Measurements from ENCODE around the gene ARHGEF19. TPM values are rescaled to one million over a fixed set of nuclear protein-coding genes. Genes with fewer than 3 reads are reported as not detected.
"Not testable (repeated sequence)": the region's sequence is repeated elsewhere in the genome, so short reads cannot be mapped to it uniquely, and the experiment has no call there.

Gene ARHGEF19
- total RNA-seq, 1 experiment from 2014 or later, result 8.3 TPM

DNA sequence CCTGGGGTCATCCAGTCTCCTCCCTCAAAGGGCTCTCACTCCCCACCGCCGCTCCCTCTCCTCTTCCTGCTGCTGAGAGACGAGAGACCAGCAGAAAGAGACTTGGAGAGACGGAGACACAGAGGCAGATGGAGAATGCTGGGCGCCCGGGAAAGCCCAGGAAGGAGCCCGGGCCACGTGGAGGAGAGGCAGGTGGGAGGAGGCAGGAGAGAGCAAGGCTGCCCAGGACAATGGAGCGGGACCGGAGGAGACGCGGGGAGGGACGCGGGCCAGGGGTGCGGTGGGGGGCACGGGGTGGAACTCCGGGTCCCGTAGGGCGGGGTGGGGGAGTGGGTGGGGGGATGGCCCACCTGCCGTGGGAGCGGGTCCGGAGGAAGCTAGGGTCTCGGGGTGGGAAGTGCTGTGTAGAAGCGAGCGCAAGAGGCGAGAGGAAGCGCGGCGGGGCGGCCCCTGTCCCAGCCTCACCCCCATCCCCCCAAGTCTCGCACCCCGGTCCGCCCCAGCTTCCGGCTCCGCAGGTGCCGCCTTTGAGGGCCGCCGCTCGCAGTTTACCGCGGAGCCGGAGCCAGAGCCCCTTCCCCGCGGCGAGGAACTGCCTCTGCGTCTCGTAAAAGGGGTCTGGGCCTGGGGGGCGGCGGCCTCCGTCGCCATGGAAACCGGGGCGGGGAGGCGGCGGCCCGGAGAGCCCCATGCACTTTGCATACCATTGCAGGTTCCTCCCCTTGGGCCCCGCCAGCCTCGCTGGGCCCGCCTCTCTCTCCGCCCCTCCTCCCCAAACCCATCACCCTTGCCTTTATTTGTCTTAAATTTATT is 44.9 kb downstream of the ARHGEF19 start:
- DNase-seq (ENCODE audit: low read depth), result no peak

DNA sequence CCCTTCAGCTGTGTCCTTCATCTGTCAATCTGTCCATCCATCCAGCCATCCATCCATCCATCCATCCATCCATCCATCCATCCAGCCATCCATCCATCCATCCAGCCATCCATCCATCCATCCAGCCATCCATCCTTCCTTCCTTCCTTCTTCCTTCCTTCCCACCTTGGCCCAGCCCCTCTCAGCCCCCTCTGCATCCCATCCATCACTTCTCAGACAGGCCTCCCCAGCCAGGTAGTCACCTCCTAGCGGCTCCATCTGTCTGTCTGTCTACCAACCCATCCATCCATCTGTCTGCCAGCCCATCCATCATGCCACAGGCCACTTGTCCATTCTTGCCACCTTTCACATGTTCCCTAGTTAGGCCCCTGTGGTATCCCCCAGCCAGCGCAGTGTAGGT is 46.3 kb downstream of the ARHGEF19 start:
- no peak for DNase-seq (ENCODE audit: low read depth)

DNA sequence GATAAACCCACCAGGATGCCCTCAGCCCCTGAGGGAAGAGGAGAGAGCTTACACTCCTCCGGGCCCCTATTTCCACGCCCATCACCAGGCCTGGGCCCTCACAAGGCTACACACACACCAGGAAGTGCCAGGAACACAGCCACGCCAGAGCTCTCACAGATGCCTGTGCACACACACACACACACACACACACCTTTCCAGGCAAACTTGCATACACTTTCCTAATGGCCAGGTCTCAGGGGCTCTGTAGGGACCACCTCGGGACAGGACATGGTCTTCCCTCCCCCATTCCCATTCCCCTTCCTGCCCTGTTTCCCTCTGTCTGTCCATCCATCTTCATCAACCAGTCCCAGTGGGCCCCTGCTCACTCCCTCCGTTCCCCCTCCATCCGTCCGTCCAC is 46.9 kb downstream of the ARHGEF19 start:
- DNase-seq (ENCODE audit: low read depth), result no peak

DNA sequence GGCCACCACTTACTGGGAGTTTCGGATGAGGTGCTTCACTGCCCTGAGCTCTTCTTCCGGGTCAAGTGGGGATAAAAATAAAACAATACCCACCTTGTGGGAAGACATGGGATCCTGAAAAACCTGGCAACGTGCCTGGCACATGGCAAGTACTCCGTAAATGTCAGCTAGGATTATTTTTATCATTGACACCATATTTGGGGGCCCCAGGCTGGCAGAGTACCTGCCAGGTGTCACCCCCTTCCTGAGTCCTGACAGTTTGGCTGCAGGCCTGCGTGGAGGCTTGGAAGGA is 47.4 kb downstream of the ARHGEF19 start:
- no peak for DNase-seq (ENCODE audit: low read depth)

DNA sequence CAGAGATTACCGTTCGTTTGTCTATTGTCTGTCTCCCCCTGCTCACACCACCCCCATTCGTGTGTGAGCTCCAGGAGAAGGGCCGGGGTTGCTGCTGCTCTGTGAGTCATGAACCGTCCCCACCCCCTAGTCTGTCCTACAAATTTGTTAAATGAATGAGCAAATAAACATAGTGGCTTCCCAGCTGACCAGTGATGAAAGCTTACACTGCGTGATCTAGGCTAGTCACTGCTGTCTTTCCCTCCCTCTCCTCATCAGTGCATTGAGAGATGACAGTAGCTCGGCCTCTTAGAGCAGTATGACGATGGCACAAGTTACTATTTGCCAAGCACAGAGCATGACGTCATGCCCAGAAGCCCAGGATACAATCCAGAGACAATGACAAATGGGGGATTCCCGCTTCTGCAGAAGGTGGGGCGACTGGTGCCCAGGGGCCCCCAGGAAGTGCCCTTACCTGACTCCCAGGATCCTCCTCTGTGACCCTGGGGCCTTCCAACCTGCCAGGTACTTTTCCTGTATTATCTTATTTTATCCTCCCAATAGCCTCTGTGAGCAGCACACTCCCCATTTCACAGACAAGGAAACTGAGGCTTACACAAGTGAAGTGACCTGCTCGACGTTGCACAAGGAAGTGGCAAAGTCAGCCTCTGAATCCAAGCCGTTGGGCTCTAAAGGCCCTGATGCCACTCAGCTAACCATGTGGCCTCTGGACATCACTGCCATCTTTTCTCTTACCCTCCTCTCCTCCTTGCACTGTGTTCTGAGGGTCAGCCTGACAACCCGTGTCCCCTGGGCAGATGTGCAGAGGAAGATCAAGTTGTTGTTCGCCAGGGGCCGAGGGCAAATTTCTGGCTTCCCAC is 48.0 kb downstream of the ARHGEF19 start:
- DNase-seq (ENCODE audit: low read depth), result peak; percentile 96

DNA sequence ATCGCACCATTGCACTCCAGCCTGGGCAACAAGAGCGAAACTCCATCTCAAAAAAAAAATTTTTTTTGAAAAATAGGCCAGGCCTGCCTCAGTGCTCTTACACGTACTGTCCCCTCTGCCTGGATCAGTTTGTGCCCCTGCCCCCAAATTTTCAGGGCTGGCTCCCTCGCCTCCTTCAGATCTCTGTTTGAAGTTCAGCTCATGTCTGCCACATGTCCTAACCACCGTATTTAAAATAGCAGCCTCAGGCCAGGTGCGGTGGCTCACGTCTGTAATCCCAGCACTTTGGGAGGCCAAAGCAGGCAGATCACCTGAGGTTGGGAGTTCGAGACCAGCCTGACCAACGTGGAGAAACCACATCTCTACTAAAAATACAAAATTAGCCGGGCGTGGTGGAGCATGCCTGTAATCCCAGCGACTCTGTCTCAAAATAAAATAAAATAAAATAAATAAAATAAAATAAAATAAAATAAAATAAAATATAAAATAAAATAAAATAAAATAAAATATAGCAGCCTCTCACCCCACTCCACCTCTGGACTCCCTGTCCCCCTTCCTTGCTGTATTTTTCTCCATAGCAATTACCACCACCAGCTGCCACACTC is 48.7 kb downstream of the ARHGEF19 start:
- not testable (repeated sequence) for DNase-seq (ENCODE audit: low read depth)

DNA sequence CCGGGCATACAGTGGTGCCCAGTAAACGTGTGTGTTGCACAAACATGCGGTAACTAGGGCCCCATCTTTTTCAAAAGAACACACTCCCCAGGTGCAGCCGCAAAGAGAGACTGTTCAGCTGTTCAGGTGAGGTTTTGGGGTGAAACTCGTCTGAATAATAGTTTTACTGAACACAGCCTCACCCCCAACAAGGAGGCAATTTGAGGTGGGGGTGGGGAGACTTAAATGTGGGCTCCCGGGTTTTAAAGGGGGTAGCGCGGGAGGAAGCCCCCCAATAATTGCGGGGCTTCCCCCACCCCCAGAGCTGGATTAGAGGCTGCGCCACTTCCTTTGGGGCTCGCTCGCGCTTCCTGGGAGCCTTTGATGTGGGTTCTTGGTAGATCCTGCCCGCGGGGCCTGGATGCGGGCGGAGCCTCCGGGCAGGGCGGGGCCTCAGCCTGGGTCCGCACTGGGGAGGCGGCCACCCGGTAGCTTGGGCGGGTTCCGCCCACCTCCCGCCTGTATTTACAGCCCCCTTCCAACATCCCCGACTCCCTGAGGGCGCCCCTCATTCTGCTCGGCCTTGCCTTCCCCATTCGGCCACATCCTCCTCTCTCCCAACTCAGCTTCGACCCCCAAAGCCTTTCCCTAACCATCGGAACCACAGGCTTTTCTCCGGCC is 50.2 kb downstream of the ARHGEF19 start:
- no peak for DNase-seq (ENCODE audit: low read depth)

DNA sequence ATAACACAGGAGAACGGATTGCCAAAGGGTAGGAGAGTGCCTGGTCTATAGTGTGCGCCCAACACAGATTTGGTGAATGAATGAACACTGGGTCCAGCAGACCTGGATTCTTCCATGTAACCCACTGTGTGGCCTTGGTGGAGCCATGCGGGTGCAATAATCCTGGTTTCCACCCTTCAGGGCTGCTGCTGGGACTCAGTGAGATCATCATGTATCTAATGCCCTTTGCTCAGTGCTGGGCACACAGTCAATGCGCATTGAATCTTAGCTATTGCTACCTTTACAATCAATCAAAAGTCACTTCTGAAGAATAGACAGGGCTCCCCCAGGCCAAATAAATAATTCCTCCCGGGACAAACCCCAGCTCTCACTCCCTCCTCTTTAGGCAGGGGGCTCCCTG is 50.7 kb downstream of the ARHGEF19 start:
- no peak for DNase-seq (ENCODE audit: low read depth)

DNA sequence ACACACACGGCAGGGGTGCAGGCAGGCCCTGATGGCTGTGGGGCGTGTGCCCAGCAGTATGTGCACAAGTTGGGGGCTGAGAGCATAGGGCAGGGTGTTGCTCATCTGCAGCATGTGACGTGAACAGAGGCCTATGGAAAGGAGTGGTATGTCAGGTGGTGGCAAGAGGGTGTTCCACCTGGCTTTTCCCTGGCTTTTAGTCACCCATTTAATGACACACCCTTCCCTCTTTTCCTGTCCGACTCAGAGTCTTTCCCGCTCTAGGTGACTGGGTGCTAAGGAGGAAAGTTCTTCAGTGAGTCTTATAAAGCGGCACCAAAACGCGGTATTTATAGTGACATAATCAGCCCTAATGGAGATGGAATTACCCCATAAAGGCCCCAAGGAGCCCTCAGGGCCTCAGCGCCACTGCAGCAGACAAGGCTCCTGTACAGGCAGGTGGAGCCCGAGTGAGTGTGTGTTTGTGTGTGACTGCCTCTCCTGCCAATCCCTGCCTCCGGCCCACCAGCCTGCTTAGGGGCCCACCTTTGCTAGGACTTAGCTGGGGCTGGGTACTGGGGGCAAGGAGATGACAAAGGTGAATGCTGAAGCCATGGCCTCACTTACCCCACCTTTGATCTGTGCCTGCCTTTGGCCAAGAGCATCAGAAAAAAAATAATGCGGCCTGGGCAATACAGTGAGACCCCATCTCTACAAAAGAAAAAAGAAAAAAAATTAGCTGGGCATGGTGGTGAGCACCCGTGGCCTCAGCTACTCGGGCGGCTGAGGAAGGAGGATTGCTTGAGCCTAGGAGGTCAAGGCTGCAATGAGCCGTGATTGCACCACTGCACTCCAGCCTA is 53.2 kb downstream of the ARHGEF19 start:
- DNase-seq (ENCODE audit: low read depth), result no peak

DNA sequence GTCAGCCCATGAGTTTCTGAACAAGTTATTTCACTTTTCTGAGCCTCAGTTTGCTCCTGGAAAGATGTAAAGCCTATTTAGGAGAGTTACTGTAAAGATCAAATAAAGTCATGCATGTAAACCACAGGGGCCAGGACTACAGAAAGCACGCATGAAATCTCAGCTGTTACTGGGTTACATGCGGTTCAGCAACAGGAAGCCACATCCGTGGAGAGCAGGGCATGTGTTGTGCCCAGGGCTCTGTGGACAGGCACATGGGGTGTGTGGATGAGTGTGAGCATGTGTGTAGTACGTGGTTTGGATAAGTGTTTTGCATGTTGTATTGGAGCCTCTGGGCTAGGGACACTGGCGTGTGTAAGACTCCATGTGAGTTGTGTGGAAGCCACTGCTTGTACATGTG is 54.4 kb downstream of the ARHGEF19 start:
- peak; percentile 75 for DNase-seq (ENCODE audit: low read depth)

DNA sequence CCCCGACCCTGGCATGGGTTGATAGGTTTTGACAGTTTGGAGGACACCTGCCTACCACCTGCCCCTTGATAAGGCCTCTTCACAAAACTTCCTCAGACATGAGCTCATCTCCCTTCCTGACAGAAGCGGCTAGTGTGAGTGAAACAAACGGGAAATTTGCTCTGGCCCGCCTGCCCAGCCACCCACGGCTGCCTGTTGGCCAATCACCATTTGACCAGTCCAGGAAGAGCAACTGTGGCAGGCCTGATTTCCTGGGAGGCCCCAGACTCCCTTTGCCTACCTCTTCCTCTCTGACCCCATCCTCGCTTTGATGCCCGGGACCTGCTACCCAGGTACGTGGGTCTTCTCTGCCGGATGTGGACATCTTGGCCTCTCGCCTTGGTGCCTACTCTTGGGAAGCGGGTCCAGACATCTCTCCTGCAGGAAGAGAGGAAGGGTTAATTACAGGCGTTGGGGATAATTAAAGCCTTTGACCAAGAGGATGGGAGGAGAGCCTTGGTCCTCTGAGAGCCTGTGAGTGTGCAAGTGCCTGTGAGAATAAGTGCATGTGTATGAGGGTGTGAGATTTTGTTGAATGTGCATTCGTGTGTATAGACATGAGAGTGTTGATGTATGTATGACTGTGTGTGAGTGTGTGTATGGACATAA is 55.5 kb downstream of the ARHGEF19 start:
- peak; percentile 47 for DNase-seq (ENCODE audit: low read depth)

DNA sequence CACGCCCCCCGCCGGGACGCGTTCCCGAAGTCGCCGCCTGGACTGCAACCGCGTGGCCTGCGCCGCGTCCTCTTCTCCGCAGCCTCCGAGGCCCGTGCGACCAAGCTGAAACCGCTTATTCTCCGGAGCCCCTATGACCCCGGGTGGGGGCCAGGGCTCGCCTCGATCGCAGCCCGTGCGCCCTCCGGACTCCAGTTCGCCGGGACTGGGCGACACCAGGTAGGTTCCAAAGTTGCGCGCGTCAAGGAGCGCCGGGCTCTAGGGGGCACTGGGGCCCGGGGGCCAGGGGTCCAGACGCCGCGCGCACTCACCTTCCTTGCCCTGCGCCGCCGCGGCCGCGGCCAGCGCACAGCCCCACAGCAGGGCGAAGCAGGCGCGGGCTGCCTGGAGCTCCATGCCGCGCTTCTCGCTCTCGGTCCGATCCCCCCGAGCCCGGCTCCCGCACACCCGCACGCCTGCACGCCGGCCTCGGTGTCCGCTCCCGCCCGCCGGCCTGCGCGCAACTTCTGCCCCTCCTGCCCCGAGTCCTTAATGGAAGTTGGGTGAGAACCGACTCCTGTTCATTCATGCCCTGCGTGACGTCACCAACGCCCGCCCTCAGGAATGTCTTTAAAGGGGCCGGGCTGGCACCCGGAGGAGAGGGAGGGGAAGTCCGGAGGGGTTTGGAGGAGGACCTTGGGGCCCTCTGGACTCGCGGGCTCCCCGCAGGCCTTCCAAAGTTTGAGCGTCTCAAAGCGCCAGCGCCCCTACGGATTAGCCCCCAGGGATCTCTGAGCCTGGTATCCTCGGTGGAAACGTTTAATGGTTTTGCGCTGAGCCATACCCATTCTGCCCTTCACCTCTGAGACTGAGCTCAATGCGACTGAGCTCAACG is 56.7 kb downstream of the ARHGEF19 start, which contains the start of gene EPHA2:
EPHA2 (minus strand) TSS at position 533 of the 874 bp plus-strand sequence; CDS start at position 396, 137 bp downstream.
- peak; percentile 93 for DNase-seq (ENCODE audit: low read depth)

DNA sequence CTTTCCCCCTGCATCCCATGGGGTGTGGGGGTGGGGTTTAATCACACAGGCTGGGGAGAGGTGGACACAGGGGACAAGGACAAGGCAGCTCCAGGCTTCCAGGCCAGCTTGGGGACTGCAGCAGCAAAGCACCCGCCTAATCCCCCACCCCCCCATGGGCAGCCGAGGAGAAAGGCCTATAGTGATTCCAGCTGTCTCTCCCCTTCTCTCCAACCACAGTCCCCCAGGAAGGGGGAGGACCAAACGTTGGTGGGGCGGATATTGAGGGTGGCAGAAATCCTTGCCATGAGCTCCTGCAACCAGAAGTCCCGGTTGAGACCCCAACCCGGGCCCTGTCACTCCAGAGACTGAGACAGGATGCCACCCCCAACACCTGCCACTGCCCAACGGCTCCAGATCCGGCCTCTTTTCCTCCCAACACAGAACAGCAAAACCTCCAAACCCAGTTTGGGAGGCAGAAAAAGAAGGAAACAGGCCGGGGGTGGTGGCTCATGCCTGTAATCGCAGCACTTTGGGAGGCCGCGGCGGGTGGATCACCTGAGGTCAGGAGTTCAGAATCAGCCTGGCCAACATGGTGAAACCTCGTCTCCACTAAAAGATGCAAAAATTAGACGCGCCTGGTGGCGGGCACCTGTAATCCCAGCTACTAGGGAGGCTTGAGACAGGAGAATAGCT is 58.3 kb downstream of the ARHGEF19 start:
- DNase-seq (ENCODE audit: low read depth), result peak; percentile 57

DNA sequence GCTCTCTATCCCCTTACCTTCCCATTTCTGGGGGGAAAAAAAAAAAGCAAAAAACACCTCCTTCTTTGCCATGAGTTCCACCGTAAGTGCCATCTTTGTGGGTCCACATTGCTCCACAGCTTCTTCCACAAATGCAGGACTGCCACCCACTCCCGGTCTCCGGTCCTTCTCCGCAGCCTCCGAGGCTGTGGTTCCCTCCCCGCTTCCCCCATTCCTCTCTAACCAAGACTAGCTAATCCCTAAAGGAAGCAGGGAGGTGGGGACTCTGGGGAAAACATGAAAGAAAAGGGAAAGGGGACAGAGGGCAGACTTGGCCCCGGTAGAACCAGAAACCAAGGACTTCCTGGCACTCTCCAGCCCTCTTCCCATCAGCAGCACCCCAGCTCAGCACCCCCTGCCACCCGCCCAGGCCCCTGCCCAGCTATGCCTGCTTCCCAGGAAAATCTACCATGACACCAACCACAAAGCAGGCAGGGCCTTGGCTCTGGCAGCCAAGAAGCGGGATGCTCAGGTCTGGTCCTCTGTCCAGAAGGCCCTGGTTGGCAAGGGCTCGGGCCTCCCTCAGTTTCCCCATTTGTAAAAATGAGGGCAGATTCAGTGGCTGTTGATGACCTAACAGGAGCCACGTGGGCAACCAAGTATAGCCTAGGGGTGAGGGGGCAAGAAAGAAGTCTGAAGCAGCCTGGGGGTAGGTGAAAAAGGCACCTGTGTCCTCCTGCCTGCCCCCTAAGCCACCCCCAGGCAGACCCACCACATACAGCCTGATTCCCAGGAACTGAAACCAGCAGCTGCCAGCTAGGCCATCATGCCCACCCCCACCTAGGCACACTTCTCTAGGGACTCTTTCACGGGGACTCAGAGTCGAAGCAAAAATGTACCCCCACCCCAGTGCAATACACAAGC is 59.1 kb downstream of the ARHGEF19 start:
- no peak for DNase-seq (ENCODE audit: low read depth)

DNA sequence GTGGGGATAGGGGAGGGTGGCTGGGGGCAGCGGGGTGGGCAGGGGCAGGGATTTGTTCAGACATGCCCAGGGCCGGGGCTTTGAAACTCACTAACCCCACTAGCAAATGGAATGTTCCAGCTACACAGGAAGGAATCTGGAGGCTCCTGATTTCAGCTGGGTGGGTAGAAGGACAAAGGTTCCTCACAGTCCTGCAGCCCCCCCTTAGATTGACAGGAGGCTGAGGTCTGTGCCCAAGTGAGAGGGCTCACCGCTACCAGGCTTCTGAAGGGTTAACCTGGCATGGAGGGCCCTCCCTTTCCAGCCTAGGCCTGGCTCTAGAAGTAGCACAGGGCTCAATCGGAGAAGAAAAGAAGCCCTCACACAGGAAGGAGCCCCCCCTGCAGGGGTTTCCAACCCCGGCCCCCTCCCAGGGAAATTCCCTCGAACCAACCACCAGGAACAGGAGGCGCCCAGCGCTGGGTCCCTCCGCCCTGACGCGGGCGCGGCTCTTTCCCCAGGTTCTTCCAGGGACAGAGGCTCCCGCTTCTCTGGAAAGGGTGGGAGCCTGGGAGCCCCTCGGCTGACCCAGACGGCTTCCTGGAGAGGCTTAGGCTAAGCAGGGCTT is 59.9 kb downstream of the ARHGEF19 start:
- DNase-seq (ENCODE audit: low read depth), result no peak

DNA sequence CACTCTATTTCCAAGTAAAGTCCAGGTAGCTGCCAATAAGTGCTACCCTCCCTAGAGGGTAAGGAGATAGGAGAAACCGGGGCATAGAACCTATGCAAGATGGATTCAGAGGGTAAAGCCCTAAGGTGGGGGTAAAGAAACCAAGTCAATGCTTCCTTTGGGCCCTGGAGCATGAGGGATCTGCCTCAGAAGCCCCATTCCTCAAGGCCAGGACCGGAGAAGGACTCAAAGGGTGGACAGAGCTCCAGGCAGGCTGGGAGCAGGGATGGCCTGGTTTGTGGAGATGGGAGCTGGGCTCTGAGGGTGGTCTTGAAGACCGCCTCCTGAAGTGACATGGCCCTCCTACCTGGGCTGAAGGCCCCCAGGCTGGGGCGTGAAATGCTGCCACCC is 60.5 kb downstream of the ARHGEF19 start:
- no peak for DNase-seq (ENCODE audit: low read depth)

DNA sequence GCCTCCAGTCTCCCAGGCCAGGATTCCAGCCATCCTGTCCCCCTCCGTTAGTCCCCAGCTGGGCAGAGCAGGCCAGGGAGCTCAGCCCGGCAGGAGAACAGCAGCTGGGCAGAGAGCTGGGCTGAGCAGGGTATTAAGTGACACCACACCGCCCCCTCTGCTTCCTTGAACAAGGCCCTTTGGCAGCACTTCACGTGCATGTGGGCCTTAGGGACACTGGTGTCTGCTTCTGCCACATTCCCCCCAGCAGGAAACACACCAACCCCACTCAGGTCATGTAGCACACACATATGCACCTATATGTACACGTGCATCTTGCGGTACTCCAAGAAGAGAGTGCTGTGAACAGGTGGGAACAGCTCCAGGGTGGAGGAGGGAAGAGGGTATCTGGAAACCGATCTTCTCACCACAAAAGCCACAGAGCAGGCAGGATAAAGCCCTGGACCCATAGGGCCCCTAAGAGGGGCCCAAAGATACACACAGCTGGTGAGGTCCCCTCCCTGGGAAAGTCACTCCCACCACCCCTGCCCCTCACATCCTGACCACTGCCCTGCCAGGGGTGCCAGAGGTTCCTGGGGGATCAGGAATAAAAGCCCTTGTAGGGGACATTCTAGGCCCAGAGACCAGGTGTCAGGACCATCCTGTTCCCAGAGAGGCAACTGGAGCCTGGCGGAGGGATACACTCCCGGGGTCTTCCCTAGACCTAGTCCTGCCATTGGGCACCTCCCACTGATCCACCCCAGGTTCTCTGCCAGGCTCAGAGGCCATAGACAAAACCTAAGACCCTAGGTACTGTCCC is 61.1 kb downstream of the ARHGEF19 start:
- DNase-seq (ENCODE audit: low read depth), result peak; percentile 87

All from RPMI7951 (cell line).